OCI-M2 (cell line): ENCODE data around the gene FANCC.
"Not testable (repeated sequence)": the region's sequence is repeated elsewhere in the genome, so short reads cannot be mapped to it uniquely, and the experiment has no call there.

Experiments
- DNase-seq: peaks from one replicate; lab custom pipeline; 2025; ENCODE audit not compliant: unreplicated experiment; lab: John Stamatoyannopoulos, UW

FANCC gene

DNA sequence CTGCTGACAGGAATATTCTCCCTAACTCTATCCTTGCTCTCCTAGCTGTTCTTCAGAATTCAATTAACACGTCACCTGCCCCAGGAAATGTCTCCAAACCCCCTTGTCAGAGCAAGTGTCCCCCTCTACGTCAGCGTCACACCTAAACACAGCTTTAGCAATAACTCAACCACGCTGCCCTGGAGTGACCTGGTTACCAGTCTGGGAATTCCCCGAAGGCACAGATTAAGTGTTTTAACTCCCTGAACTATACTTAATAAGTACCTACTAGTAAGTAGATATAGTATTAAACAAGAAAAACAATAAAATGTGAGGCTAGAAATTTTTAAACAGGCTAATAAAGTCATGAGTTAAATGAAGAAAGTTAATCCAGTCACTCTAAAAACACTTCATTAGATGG lies 78.4 kb downstream of the FANCC start:
- no peak for DNase-seq

DNA sequence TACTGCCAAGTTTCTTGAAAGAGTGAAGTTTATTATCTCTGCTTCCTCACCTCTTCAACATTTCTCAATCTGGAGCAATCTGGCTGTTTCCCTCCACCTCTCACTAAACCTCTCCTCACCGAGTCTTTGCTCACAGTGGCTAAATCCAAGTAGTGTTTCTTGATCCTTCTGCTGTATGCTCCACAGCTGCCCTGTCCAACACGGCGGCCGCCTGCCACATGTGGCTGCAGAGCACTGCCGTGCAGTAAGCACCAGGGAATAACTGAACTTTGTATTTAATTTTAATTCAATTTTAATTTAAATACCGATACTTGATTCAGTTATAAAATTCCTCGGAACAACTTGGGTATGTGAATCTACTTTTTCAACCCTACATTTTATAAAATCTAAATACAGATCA lies 80.2 kb downstream of the FANCC start:
- no peak for DNase-seq

DNA sequence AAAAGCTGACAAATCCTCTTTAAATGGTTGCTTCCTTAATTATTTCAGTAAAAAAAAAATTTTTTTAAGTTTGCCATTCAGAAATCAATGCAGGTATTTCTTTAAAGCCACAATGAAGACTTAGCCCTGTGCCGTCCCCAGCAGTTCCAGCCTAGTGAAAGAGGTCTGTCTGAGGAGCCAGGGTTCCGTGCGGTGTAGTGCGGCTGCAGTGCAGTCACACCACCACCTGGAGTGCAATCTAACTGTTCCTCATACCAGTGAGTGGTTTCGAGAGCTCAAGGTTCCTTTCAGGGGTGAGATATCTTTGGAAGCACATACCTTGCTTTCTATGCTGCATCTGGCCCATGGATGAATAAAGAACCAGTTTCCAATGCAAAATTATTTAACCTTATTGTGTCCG lies 87.5 kb downstream of the FANCC start:
- DNase-seq = no peak

DNA sequence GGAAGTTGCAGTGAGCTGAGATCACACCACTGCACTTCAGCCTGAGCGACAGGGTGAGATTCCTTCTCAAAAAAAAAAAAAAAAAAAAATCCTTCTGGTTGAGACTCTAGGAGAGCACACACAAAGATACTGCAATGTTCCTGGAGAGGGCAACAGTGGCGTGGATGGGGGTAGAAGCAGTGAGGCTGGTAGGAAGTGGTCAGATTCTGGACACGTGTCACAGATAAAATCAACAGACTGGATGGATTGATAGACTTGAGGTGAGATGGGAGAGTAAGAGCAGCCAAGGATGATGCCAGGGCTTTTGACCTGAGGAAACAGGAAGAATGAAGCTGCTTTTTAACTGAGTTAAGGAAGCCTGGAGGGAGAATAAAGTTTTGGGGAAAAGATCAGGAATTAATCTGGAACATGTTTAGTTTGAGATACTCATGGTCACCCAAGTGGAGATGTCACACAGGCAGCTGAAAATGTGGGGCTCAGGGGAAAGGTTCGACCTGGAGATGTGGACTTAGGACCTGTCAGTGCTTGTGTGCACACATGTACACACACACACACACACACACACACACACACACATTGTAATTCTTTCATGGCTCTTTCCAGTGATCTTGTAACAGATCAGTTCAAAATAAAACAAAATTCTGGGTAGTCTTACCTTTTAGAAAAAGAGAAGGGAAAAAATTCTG lies 88.1 kb downstream of the FANCC start:
- no peak for DNase-seq

DNA sequence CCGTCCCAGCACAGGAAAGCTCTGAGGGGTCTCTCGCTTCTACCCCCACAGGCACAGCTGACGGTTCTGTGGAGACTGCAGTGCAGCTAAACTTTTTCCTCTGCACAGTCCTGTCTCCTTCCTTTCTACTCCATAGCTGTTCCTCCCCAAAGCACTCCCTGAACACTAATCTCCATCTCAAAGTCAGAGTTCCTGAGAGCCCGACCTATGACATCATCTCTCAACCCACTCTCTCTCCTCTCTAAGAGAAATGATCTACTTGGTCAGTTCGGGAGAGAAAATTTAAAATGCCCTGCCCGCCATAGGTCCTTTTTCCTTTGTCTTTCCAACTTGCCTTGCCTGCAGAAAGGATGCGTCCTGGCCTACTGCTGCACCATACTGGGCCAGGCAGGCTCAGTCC lies 90.6 kb downstream of the FANCC start:
- no peak for DNase-seq

DNA sequence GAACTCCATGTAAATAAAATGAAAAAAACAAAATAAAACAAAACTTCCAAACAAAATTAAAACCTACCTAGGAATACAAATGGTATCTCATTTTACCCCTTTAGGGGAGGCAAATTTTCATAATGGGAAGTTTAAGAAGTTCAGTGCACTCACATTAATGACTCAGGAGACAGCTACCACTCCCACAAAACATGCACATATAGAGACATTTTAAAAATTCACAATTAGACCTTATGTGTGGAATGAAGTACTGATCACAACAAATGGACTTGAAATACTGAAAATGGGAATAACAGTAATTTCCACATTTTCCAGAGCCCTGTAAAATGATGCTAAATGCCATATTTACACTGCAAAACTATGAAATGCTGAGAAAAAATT lies 91.8 kb downstream of the FANCC start:
- DNase-seq = no peak

DNA sequence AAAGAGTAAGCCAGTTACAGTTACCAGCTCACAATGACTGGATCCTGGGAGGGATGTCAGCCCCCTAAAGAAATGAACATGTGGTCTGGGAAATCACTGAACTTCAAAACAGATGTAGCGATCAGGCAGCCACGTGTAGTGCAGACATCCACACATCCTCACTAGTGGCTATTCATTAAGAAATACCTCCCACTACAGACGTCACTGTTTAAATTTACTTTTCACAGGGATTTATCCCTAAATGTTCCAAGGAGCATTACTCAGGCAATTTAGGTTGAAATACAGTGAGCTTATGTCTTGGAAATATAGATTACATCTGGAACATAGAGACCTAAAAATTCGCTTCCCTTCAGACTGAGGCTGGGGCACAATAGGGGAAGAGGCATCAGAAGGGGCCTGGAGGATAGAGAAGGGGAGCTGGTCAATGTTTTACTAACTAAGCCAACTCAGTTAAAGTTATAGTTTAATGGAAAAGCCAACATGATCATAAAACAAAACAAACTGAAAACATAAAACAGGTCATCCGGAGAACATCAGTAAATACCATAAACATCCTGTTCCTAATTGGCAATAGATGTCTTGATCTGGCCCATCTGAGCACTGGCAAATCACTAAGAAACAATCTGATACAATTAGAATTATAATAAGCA lies 92.3 kb downstream of the FANCC start:
- DNase-seq = no peak

DNA sequence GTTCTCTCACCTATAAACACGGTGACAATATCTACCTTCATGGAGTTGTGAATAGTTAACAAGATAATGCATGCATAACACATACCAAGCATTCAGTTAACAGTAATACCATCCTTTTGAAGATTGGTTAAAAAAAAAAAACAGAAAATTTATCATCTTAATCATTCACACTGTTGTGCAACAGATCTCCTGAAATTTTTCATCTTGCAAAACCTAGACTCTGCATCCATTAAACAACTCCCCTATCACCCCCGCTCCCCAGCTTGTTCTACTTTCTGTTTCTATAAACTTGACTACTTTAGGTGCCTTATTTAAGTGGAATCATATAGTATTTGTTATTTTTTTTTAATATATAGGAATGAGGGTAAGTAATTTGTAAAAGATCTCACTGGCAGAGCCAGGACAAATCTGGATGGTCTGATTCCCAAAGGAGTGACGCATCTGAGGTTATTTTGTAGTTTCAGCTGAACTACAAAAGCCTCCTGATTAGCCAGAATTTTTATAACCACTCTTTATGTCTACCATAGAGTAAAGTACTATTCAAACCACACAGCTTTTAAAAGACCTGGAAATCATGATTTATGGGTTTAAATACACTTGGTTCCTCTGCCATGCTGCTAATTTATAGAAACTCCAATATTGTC lies 93.0 kb downstream of the FANCC start:
- DNase-seq = no peak

DNA sequence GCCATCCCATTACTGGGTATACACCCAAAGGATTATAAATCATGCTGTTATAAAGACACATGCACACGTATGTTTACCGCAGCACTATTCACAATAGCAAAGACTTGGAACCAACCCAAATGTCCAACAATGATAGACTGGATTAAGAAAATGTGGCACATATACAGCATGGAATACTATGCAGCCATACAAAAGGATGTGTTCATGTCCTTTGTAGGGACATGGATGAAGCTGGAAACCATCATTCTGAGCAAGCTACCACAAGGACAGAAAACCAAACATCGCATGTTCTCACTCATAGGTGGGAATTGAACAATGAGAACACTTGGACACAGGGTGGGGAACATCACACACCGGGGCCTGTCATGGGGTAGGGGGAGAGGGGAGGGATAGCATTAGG lies 97.2 kb downstream of the FANCC start:
- not testable (repeated sequence) for DNase-seq

DNA sequence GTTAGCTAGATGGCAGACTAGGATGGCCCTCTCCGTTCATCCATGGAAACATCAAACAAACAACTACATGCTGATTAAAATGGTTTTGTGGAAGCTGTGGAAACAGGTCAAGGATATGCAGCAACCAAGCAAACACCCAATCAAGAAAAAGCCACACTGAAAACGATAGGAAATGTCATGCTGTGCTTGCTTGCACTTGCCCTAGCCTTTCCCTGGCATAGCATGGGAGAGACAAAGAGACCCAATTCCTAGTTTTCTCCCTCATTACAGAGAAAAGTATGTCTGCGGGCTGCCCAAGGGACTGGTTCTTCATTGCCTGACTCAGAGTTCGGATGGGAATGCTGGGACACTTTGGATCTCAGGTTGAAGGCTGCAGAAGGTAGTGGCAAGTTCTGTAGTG lies 98.7 kb downstream of the FANCC start:
- DNase-seq = no peak

DNA sequence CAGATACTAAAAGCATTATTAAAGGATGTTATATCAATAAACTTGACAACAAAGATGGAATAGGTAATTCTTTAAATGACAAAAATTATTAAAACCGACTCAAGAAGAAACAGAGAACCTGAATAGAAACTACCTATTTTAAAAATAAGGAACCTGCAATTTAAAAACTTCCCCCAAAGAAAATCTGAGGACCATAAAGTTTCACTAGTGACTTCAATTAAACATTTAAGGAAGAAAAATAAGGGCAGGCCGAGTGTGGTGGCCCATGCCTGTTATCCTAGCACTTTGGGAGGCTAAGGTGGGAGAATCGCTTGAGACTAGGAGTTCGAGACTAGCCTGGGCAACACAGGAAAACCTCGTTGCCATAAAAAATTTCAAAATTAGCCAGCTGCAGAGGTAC lies 99.6 kb downstream of the FANCC start:
- no peak for DNase-seq

DNA sequence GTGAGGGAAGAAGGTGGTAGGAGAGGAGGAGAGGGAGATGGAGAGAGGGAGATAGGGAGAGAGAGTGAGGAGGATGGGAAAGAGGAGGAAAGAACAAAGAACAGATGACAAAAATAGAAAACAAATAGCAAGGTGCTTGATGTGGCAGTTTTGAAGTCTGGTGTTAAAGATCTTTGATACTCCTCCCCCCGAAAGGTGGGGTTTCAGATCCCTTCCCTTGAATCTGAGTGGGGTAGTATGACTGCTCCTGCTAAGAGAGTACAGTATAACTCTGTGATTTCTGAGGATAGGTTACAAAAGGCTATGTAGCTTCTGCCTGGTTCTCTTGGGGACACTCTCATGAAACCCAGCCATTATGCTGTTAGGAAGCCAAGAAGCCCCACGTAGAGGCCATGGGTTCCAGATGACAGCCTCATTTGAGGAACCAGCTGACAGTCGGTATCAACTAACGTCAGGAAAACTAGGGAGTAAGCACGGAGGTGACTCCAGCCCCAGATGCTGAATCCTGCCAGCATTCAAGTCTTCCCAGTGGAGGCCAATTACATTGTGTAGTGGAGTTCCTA lies 102.1 kb downstream of the FANCC start:
- no peak for DNase-seq

DNA sequence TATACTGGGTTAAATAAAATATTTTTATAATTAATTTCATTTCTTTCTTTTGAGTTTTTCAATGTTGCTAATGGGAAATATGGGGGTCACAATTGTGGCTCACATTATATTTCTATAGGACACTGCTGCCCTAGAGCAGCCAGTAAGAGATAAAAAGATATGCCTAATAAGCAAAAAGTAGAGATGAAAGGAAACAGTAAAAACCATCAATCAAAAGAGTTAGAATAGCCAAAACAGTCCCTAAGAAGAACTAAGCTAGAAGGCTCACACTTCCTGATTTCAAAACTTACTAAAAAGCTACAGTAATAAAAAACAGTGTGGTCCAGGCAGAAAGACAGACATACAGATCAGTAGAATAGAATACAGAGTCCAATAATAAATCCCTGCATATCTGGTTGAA lies 104.4 kb downstream of the FANCC start:
- DNase-seq = no peak

DNA sequence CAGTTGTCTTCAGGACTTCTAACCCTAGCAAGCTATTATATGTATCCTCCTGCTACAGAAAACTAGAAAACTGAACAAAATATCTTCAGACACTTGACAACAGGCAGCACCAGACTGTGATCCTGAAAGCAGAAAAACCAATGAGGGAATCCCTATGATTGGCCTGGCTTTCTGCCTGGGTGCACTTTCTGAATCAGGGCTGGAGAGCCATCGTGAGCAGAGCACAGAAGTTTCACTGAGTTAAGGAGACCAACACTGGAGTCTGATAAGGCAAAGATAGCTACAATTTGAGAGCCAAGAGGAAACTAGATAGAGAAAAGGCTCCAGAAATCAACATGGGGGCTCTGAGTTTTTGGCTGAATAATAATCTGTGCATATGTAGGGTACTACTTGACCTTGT lies 106.5 kb downstream of the FANCC start:
- DNase-seq = no peak

DNA sequence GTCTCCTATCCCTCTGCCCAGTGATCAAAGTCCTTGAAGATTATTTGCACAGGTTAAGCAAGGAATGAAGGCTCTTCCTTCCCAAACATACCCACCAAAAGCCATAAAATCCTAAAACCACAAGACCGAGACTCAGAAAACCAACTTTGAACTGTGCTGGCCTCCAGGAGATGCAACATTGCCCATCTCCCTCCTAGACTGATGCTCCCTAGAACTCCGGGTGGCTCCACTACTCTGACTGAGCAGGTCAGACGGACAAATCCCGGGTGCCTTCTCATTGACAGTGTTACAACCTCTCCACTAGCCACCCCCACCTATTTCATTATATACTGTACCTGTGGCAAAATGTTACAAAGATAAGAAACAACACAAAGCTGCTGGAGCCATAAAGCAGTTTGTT lies 110.1 kb downstream of the FANCC start:
- DNase-seq = no peak

DNA sequence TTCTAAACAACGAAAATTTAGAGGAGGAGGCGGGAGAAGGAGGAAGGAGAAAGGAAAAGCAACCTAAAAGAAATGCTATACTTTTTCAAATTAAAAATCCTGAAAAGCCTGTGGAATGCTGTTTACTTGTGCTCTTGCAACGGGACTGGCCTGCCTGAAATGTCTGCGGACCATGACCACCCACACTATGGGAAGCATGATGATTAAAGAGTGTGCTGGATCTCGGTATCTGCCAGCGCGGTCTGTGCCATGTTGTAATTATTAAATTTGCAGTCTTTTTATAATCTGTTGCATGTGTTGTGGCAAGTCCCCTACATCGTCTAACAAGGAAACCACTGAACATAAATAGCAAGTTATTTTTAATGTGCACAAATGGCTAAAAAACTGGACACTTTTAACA lies 111.4 kb downstream of the FANCC start:
- no peak for DNase-seq

DNA sequence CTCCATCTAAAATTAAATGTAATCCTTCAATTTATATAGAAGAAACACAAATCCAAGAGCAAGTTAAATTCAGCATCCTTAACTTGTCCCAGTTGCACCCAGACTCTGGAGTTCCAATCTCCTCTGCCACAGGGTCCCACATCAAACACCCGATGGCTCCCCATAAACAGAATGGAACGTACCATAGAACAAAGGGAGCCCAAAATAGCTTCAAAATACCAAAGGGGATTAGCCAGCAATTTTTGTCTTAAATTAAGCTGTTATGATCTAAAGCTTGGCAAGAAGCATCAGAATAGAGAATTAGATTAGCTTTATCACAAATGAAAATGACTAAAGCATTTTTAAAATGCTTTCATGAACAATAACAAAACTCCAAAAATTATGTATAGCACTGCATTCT lies 112.8 kb downstream of the FANCC start:
- no peak for DNase-seq

DNA sequence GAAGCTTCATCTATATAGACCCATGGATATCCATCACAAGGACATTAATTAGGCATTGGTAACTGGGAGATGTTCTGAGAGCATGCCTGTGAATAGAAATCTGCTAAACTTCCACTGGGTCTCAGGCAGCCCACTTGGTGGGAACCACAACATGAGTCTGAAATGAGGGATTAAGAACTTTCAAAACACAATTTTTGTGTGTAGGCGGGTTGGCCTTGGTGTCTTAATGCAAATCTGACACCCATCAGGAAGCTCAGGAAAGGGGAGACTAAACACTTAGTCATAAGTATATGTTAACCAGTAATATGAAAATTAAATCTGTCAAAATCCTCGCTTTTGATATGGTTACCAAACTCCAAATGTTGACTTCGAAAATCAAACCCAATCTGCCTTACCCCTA lies 113.2 kb downstream of the FANCC start:
- no peak for DNase-seq

DNA sequence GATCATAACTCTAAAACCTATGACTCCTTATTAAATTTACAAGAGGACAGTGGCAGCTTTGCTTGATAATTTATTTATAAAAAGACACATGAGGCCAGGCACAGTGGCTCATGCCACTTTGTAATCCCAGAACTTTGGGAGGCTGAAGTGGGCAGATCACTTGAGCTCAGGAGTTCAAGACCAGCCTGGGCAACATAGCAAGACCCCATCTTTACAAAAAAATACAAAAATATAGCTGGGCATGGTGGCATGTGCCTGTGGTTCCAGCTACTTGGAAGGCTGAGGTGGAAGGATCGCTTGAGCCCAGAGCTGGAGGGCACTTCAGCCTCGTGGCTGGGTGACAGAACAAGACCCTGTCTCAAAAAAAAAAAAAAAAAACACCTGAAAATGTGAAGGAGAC lies 114.5 kb downstream of the FANCC start:
- not testable (repeated sequence) for DNase-seq

DNA sequence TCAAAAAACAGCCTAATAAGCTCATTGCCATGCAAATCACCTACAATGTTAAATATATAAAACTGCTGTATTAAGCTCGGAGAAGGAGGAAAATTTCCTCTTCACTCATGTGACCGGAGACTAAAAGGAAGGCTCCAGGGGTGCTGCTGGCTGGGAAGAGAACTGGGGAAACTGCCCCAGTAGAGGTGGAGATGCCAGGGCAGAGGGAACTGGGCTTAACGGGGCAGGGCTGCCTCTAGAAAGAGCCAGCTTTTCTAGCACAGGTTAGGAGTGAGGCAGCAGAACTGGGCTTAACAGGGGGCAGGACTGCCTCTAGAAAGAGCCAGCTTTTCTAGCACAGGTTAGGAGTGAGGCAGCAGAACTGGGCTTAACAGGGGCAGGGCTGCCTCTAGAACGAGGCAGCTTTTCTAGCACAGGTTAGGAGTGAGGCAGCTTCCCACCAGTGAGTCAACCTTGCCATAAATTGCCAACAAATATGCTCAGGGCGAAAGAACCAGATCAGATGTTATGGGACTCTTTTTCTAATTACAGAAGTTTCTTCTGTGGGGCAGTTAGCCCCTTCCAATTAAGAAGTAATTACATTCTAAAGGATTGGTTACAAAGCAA lies 115.3 kb downstream of the FANCC start:
- no peak for DNase-seq

DNA sequence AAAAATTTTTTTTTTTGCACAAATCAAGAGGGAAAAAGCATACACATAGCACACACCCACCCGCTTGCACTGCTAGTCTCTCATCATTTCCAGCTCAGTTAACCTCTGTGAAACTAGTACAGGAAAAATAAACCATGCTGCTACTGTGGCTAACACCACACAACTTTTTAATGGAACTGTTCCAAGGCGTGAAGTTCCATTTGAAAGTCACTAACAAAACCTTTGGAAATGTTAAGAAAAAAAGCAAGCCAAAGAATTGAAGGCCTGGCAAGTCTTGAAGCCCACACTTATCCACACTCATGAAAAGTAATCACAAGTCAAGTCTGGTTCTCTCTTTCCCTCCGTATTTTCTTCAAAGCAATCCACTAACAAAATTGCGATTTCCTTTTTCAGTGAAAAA lies 116.3 kb downstream of the FANCC start:
- DNase-seq = no peak

DNA sequence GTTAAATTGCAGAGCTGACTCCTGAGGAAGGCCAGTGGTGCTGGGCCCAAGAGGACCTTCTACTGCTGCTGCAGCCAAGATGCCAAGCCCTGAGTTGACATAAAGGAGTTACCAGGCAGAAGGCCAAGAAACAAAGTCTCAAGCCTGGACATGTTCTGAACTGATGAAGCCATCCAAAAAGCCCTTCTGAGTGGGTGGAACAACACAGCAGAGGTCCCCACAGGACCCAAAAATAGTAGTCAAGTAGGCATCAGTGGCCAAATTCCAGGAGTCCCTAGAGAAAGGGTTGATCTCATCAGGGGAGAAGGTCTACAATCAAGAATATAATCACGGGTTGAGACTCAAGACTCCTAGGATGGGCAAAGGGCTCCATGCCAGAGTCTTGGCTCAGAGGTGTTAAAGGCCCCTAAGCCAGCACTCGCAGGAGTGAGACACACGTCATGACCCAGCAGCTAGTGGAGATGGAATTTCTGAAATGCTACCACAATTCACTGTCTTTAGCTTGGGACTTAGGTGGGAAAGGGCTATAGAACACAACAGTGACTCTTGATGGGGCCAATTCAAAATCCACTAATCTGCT lies 119.7 kb downstream of the FANCC start:
- DNase-seq = no peak
